Measurements from ENCODE around the gene ZFR.

ZFR gene

GRCh38 chr5:32363030-32363429 is 81.5 kb downstream of the ZFR start:
- no peak for DNase-seq (ENCODE audit: low read depth in 3 of 3, low spot score in 1 of 3)

- DNase-seq (ENCODE audit: low read depth in 3 of 3, low spot score in 1 of 3), result no peak
These were observed 82.0 kb downstream of the ZFR start for GRCh38 chr5:32362527-32362926.

GRCh38 chr5:32360906-32361305 is 83.6 kb downstream of the ZFR start:
- DNase-seq (ENCODE audit: low read depth in 3 of 3, low spot score in 1 of 3), result no peak

DNA sequence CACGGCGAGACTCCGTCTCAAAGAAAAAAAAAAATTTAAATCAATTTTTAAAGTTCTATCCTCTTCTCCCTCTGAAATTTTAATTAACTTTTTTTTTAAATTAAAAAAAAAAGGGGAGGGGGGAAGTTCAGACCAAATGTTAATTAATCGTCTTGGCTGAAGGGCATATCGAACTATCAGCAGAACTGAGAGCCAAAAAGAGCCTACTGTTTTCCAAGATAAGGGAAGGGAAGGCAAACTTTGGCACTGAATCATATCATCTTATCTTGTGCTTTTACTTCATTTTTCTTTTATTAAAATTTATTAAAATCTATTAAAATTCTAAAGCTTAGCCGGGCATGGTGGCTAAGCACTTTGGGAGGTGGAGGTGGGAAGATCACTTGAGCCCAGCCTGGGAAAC is 85.9 kb downstream of the ZFR start:
- DNase-seq (ENCODE audit: low read depth in 3 of 3, low spot score in 1 of 3), result no peak

- DNase-seq (ENCODE audit: low read depth in 3 of 3, low spot score in 1 of 3), result no peak
These were observed 86.9 kb downstream of the ZFR start for GRCh38 chr5:32357658-32358057.

GRCh38 chr5:32355686-32356085 is 88.9 kb downstream of the ZFR start:
- DNase-seq (ENCODE audit: low read depth in 3 of 3, low spot score in 1 of 3), result no peak

DNA sequence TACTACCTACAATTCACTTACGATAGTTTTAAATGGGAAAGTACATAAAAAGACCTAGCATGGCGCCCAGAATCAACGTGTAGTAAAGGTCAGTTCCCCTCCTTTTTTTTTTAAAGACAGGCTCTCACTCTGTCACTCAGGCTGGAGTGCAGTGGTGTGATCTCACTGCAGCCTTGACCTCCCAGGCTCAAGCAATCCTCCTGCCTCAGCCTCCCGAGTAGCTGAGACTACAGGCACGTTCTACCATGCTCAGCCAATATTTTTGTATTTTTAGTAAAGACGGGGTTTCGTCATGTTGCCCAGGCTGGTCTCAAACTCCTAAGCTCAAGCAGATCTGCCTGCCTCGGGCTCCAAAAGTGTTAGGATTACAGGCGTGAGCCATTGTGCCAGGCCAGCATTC is 91.1 kb downstream of the ZFR start:
- DNase-seq (ENCODE audit: low read depth in 3 of 3, low spot score in 1 of 3), result no peak

- DNase-seq (ENCODE audit: low read depth in 3 of 3, low spot score in 1 of 3), result no peak
These were observed 91.9 kb downstream of the ZFR start for GRCh38 chr5:32352685-32353084.

- DNase-seq (ENCODE audit: low read depth in 3 of 3, low spot score in 1 of 3), result no peak
These were observed 97.7 kb downstream of the ZFR start for GRCh38 chr5:32346869-32347268.

DNA sequence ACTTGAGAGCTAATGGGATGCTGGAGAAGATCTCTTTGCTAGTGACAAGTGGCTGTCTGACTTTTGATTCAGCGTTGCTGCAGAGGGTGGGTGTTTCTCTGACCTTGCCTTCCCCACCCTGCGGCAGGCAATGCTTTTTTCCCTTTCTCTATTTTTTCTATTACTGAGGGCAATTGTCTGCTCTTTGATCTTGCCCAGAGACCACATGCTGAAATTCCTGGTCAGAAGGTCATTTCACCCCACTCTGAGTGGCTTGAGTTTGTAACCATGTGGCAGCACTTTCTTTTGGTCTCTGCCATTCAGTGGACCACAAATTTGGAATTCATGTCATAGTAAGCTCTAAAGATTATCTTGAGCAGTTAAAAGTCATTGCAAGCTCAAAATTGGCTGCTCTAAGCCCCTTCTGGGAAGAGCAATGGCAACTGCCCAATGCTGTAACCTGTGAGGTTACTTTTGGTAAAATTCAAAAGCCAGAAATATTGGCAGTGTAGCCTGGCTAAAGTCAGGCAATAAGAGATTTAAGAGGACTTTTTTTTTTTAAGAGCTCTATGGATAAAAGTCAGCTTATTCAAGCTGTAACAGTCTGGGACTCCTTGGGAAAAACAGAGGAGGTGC is 101.4 kb downstream of the ZFR start:
- no peak for DNase-seq (ENCODE audit: low read depth in 3 of 3, low spot score in 1 of 3)

- no peak for DNase-seq (ENCODE audit: low read depth in 3 of 3, low spot score in 1 of 3)
These were observed 101.9 kb downstream of the ZFR start for GRCh38 chr5:32342656-32343055.

- DNase-seq (ENCODE audit: low read depth in 3 of 3, low spot score in 1 of 3), result no peak
These were observed 104.7 kb downstream of the ZFR start for GRCh38 chr5:32339878-32340277.

DNA sequence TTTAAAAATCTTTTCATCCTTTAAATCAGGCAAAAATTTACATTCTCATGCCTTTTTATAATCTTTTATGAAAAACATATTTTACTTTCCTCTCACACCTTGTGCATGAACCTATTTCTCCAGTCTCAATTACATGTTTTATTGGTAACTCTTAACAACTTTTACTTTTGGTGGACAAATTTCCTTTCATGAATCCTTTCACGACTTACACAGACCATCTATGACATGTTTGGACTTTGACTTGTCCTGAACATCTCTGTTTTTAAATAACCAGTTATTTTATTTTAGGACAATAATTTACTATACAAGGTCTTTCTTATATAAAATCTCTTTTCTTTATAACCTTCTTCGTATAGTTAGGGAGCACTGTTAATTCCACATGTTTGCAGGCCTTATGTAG is 105.3 kb downstream of the ZFR start:
- DNase-seq (ENCODE audit: low read depth in 3 of 3, low spot score in 1 of 3), result no peak

DNA sequence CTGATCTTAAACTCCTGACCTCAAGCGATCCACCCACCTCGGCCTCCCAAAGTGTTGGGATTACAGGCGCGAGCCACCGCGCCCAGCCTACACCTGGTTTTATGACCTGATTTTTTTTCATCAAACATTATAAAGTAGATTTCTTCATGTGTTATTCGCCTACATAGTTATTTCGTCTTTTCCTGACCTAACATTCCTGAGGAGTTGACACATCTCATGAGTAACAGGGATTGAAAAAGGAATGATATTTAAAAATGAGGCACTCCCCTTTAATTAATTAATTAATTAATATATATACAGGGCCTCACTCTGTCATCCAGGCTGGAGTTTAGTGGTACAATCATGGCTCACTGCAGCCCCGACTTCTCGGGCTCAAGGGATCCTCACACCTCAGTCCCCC is 111.6 kb downstream of the ZFR start:
- no peak for DNase-seq (ENCODE audit: low read depth in 3 of 3, low spot score in 1 of 3)

- DNase-seq (ENCODE audit: low read depth in 3 of 3, low spot score in 1 of 3), result no peak
These were observed 112.2 kb downstream of the ZFR start for GRCh38 chr5:32332361-32332760.

DNA sequence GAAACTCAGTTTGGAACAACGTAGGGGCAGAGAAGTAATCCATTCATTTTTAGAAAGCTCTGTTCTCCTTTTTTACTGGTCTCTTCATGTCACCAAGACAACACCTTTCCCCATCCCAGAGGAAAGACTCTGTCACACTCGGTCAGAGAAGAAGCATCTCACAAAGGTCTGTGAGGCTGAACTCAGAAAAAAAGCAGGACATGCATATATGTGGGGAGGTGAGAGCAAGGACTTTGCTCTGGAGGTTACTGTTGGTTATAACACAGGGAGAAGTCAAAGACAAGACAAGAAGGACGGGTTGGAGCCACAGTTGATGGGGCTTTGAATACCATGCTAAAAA is 112.6 kb downstream of the ZFR start:
- no peak for DNase-seq (ENCODE audit: low read depth in 3 of 3, low spot score in 1 of 3)

- DNase-seq (ENCODE audit: low read depth in 3 of 3, low spot score in 1 of 3), result no peak
These were observed 113.2 kb downstream of the ZFR start for GRCh38 chr5:32331217-32331934.

DNA sequence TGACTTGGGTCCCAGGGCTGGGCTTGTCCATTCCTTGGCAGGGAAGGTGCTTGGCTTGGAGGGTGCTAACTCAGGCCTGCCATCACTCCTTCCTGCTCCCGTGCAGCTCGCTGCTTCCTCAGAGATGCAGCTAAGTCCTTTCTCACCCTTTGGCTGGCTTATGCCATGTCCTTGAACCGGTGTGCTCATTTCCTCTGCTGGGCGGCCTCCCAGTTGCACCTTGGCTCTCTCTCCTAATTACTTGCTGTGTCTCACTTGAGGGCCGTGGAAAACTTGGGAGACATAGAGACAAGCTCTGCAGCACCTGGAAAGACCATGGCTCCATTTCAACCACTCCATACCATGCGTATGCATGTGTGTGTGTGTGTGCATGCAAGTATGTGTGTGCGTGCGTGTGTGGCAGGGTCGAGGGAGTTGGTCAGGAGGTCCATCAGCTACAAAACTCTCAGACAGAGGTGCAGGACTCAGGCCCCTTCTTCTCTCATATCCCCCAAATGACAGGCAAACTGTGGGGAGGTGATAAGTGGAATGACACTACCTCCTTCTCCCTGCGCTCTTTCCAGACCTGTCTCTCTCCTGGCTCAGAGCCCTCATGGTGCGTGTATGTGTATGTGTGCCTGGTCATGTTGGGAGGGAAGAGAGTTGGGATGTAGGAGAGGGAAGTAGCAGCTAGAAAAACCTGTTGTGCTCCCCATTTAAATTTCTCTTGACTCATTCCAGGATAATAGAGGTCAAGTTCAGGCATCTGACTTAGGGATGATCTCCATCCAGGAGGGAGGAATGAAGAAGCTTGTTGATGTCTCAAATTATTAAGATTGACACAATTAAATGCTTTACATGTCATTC is 114.2 kb downstream of the ZFR start:
- DNase-seq (ENCODE audit: low read depth in 3 of 3, low spot score in 1 of 3), result no peak

DNA sequence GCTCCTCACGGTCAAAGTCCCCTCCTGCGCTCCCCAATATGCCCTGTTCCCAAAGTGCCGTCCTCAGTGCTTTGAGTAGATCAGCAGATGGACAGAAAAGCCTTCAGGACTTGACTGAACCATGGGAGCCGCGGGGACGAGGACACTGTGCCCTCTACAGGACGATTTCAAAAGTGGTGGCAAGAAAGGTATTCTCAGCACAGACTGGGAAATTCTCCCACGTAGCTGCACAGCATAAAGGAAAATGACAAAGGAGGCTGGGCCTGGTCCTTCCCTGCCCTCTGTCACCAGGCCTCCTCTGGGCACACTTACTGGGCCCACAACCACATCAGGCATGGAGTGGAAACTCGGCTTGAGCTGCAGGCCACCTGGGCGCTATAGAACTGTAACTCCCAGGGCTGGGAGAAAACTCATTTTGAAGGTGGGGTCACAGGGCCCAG is 115.1 kb downstream of the ZFR start:
- peak in 2 of 3 donors; percentile 24 to 27 for DNase-seq (ENCODE audit: low read depth in 3 of 3, low spot score in 1 of 3)

DNA sequence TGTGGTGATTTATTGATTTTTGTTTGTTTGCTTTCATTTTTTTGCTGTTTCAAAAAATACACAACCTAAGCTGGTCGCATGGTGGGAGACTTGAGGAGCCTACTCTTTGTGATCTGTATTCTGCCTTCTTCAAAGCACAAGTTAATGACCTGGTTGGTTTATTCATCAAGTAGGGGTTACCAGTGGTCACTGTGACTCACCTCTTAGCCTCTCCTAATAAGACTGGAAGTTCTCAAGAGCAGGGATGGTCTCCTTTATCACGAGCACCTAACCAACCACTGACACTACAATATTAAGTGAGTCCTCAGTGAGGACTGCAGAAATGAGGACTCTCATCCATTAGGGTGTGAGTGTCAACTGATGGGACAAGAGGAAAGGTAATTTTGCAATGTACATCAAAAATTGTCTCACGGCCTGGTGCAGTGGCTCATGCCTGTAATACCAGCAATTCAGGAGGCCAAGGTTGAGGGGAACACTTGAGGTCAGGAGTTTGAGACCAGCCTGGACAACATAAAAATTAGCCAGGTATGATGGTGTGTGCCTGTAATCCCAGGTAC is 118.2 kb downstream of the ZFR start:
- no peak for DNase-seq (ENCODE audit: low read depth in 3 of 3, low spot score in 1 of 3)

DNA sequence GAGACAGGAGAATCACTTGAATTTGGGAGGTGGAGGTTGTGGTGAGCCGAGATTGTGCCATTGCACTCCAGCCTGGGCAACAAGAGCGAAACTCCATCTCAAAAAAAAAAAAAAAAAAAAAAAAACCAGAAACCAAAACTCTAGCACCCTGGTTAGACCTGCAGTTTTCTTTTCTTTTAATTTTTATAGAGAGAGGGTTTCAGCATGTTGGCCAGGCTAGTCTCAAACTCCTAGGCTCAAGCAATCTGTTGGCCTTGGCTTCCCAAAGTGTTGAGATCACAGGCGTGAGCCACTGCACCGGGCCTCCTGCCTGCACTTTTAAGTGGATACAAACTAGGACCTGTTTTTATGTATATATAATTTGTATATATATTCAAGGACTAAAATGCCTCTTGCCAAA is 118.9 kb downstream of the ZFR start:
- no peak for DNase-seq (ENCODE audit: low read depth in 3 of 3, low spot score in 1 of 3)

DNA sequence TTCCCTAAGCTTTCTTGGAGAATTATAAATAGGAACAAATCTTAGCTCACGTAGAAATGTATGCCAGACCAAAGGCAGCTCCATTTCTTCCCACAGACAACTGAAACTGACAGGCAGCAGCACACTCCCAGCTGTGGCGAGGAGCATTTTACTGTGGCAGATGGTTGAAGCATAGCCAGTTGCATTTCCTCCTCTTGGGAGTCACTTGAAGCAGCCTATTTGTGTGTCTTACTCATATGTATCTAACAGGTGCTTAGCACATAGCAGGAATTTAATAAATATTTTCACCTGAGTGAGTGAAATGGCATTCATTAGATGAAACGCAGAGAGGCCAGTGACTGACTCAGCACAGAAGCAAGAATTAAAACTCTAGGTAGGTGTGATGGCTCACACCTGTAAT is 119.5 kb downstream of the ZFR start:
- no peak for DNase-seq (ENCODE audit: low read depth in 3 of 3, low spot score in 1 of 3)
